GM18517 (cell line): Measurements from ENCODE around the gene TBL1X.
"Not testable (repeated sequence)": the region's sequence is repeated elsewhere in the genome, so short reads cannot be mapped to it uniquely, and the experiment has no call there.

Source experiments
- ATAC-seq: cut with Tn5 transposase; IDR thresholded peaks from one replicate; pipeline ENCODE4 v1.9.1; 2021; ENCODE audit warnings: mild to moderate bottlenecking, moderate library complexity; ENCODE audit not compliant: unreplicated experiment

Gene TBL1X

DNA sequence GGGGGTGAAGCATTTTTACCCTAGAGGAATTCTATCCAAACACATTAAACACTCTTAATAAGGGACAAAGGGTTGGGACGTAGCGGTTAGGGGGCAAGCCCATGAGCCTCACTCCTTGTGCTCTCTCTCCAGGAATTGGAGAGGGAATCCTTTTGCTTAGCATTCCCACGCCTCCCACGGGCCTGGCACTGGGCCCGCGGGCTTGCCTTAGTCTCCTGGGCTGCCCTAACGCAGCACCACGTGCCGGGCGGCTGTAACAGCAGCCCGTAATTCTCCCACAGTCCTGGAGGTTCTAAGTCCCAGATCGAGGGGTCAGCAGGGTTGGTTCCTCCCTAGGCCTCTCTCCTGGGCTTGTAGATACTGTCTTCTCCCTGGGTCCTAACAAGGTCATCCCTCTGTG, 67.5 kb downstream of the TBL1X start:
- no peak for ATAC-seq

DNA sequence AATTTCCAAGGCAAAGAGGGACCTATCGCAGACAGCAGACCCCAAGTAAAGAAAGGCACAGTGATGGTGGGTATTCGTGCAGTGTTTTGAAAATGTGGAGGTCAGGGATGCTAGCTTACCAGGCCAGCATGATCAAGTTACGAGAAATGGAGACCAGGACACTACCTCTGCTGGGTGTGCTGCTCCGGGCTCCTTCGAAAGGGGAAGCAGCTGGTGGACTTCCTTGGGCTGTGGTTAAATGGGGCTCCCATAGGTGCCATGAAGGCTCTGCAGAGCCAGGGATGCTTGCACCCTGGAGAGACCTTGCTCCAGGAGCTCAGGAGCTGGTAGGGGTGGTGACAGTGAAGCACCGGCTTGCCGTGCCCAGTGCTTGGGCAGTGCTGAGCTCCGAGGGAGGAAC, 68.8 kb downstream of the TBL1X start:
- ATAC-seq, result no peak

DNA sequence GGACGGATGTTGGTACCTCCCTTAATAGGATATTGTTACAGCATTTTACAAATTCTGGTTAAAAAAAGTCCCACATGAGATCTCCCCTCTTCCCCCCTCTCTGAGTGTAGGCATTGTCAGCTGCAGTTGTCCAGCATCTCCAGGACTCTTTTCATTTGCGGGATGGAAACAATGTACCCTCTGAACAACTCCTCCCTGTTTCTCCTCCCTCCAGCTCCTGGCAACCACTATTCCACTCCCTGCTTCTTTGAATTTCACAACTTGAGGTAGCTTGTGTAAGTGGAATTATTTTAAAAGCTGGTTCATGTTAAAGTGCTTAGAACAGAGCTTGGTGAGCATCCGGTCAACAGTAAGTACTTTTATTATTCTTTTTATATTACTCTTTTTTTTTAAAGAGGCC, 69.8 kb downstream of the TBL1X start:
- ATAC-seq, result no peak

DNA sequence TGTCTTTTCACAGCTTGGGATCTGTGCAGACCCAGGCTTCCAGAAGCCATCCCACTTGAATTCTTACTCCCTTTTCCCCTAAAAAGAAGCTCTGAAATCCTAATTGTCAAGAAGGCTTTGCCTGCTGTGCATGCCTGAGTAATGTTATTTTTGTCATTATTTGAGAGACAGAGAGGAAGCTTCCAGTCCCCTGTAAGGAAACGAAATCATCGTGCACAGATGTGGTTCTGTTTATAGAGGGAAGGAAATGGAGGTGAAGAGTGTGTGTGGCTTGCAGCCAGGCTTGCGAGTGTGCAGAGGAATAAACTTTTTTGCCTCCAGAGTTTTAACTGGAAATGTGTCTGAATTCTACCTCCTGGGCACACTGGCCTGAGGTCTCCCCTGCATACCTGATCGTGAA, 70.2 kb downstream of the TBL1X start:
- no peak for ATAC-seq

DNA sequence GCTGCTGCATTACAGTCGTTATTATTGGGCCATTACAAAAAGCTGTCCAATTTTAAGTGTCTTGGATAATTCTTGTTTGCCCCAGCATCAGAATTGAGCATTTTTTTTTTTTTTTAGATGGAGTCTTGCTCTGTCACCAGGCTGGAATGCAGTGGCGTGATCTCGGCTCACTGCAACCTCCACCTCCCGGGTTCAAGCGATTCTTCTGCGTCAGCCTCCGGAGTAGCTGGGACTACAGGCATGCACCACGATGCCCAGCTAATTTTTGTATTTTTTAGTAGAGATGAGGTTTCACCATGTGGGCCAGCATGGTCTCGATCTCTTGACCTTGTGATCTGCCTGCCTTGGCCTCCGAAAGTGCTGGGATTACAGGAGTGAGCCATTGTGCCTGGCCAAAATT, 71.3 kb downstream of the TBL1X start:
- not testable (repeated sequence) for ATAC-seq

DNA sequence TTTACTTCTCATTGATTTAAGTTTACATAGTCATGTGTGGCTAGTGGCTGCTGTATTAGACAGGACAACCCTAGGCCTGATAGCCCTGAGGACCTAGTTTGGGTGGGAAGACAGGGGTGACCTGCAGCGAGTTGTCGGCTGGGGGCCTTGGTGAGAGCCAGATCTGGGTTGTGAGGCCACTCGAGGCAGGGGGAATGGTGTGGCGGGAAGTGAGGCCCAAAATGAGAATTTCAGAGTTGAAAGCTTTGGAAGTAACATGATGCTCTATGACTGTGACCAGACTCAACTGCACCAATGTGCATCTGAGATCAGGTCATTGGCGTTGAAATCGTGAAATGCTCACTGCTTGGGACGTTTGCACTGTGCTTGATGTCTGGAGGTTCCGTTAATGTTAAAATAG, 72.9 kb downstream of the TBL1X start:
- ATAC-seq, result no peak

DNA sequence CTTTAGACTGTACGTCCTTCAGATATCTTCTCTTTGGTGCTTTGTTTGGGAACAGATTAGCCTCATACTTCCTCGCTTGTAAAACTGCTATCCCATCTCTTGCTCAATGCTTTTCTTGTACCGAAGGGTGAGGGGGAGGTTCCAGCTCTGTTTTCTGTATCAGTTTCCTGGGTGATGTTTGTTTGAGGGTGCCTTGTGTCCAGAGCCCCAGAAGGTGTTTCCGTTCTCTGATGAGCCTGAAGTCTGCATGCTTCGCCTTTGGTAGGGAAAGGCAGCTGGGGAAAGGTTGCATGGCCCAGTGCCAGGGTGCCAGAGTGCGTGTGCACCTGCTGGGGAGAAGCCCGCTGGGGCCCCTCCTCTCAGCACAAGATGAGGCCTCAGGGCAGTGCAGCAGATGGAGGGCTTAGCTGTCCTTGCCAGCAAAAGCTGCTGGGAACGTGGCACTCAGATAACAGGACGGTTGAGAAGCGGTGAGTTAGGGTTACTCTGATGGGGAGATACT, 73.7 kb downstream of the TBL1X start:
- no peak for ATAC-seq

DNA sequence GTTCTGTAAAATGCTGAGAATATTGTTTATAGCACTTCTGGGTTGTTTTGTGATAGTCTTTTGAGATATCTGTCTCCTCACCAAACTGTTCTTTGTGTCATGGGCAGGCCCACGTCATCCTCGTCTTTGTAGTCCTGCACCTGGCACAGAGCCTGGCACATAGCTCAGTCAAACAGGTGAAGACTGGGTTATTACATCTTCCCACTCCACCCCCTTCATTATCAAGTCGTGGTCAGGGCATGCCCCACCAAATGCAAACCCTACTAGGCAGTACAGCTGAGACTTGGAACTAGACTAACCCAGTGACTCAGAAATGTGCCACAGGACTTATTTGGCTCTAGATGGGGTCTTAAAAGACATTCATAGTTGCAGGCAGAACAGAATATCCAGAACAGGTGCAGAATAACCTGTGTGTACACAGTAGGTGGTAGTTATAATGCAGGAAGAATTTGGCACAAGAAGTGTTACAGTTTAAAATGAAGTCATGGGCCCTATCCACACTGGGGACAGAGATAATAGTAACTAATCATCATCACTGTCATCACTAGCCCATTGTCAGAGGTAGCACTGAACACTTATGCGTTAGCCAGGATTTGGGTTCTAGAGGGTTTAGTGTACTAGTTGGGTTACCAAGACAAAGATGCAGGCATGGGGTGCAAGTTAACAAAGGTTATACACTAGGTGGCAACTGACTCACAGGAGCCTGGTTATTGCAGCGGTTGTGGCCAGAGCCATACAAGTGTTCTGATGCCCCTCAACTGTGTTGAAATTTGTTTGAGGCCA, 74.9 kb downstream of the TBL1X start:
- no peak for ATAC-seq

DNA sequence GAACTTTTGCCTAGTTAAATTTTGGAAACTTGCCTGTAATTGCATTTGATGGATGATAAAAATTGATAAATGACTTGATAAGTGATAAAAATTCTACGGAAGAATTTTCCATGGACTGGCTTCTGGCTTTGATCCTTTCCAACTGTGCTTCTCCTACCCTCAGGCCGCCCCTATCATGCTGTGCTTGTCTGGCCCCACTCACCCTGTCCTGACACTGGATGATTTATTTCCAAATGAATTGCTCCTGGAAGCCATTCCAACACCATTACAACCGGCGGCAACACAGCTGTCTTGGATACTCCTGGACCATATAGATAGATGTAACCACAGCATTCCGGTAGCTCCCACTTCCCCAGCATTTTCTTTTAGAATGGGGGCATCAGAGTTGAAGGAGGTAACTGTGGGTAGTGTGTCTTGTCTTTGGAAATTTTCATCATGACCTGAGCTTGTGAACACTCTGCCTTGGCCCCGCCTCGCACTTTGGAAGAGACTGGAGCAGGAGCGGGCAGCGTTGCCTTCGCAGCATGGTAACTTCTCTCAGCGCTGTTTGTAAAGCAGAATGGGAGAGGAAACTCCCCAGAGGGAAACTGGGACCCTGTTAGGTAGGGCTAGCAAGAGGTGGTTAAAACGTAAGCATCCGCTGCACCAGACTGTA, 77.4 kb downstream of the TBL1X start:
- no peak for ATAC-seq

DNA sequence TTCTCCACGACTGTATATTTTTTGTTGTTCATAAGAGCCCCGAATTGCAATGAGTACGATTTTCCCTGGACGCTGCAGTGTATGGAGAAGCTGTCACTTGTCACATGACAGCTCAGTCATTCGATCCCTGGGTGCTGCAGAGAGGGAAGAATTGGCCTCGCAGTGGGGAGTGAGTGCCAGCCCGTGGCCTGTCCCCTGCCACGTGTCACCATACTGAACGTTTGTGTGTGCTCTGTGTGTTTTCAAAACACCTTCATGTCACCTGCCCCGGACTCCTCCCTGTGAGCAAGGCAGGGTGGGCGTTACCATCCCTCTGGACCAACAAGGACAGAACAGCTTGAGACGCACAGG, 77.9 kb downstream of the TBL1X start:
- no peak for ATAC-seq

DNA sequence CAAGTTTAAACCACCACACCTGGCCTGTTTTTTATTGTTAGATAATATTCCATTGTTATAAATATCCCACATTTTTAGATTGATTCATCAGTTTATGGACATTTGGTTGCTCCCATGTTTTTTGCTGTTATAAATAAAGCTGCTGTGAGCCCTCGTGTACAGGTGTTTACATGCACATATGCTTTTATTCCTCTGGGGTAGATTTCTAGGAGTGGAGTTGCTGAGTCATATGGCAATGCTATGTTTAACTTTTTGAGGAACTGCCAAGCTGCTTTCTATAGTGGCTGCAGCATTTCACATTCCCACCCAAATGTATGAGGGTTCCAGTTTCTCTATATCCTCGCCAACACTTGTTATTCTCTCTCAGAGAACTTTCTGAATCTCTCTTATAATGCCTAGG, 90.5 kb downstream of the TBL1X start:
- no peak for ATAC-seq

DNA sequence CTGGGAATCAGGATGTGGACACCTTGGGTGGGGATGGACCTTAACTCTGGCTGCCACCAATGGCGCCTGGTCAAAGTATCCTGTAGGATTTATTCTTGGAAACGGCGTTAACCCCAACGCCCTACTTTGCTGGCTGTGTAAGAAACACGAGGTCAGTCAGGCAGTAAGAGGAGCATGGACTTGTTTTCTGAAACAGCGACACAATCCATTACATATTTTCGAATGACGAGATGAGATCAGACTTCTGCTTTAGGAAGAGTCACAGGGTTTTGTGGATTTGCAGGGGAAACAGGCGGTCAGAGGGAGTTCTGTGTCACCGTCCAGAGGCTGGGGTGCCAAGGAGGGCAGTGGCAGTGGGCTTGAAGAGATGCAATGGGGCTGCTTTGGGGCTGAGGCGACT, 92.2 kb downstream of the TBL1X start:
- ATAC-seq, result no peak

DNA sequence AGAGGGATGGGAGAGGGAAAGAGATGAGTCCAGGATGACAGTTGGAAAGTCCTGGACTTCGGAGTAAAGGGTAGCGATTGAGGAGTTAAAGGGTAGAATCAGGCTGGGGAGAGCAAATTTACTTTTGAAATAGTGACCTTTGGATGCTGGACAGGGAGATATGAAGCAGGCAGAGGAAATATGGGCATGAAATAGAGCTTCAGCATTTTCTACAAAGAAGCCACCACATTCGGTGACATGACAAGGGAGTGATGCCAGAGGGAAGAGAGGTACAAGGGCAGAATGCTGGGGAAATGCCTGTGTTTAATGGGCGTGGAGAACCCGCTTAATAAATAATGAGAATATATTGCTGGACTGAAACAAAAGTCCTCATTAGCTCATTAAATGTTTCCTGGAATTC, 92.7 kb downstream of the TBL1X start:
- no peak for ATAC-seq

DNA sequence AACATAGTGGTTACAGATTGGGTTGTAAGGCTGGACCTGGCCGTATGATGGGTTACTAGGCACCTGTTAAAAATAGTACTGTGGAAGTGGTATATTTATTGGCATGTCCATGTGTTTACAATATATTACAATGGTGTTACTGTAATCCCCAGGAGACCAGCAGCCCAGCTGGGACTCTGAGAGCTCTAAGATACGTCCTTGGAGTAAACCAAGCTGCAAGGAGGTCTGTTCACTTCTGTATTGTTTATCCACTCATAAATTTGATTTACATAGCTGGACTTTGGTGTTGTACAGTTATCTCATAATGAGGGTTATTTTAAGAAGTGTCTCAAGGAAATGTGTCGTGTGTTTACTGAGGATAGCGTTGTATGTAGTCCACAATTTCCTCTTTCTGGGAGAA, 93.8 kb downstream of the TBL1X start:
- ATAC-seq, result no peak

DNA sequence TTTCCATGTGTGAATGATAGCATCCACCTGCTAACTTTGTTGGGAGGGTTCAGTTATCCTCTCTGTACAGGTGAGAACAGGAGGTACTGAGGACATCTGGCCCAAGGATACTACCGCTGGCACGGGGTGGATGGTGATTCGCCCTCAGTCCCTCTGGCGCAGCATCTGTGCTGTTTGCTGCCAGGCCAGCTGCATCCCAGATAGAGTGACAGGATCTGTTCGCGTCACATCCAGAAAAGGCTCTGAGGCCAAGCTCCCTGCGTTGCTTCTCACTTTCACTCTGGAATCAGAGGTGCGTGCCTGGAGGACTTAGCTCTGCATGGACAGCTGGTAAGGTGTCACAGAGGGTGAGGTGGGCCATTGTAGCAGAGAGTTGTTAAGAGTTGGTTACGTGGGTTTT, 95.4 kb downstream of the TBL1X start:
- no peak for ATAC-seq

DNA sequence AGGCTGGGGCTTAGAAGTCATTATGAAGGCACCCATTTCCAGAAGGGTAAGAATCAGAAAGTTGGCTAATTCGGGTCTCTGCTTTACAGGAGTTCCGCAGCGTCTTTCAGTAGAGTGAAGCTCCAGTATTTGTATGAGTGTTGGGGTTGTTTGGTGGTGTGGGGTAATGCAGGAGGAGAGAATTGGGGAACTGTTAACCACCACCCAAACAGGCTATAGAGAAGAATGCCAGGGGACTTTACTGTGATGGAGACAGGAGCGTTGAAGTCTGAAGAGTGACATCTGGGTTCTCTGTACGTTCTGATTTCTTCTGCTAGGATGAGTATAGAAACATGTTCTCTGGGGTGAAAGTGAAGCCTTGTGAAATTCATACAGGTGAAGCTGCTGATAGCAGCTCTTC, 96.3 kb downstream of the TBL1X start:
- no peak for ATAC-seq

DNA sequence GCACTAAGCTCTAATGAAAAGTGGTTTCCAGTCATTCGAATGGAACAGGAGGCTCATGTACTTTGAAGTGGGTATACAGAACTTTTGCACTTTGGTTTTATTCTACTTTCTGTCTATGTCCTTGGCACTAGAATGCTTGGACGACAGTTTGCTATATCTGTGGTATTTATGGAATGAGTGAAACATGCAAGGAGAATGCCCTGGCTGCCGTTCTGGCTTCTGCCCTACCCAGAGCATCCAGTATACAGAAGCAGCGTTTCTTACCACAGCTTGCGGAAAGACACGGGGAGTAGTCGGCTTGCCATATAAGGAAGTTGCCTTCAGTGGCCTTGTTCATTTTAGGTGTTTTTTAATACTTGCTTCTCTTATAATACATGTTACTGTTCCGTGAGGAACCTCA, 98.0 kb downstream of the TBL1X start:
- ATAC-seq, result no peak

DNA sequence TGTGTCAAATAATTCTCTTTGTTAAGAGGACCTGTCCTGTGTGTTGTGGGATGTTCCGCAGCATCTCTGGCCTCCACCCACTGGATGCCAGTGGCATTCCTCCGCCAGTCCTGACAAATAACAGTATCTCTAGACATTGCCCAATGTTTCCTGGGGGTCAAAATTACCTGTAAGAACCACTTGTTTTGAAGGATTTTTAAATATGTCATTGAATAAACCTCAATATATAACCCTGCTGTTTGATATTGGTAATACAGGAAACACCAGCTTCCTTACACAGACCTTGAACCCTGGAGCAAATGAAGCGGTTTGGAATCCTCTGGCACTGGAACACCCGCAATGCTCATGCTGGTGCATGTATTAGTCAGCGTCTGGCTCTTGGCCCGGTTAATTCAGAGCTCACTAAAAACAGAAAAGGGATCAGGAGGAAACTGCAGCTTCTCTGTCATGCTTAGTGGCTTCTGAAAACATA, 101.3 kb downstream of the TBL1X start:
- no peak for ATAC-seq

DNA sequence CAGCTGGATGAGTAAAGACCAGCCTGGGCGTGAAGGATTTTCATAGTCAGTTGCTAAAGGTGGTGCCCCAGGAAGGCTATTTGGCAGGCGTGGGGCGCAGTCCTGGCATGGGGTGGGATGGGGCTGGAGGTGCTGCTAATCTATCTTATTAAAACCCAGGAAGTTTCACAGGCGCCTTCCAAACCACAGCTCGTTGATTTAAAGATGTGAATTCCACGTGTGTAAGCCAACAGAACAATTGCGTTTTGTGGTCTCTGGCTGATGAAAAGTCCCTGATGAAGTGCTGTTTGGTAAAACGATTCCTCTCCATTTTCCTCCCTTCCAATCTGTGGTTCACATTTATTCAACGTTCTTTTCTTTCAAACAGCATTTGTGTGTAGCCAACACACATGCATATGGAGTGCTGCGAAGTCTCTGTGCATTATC, 105.0 kb downstream of the TBL1X start:
- no peak for ATAC-seq

DNA sequence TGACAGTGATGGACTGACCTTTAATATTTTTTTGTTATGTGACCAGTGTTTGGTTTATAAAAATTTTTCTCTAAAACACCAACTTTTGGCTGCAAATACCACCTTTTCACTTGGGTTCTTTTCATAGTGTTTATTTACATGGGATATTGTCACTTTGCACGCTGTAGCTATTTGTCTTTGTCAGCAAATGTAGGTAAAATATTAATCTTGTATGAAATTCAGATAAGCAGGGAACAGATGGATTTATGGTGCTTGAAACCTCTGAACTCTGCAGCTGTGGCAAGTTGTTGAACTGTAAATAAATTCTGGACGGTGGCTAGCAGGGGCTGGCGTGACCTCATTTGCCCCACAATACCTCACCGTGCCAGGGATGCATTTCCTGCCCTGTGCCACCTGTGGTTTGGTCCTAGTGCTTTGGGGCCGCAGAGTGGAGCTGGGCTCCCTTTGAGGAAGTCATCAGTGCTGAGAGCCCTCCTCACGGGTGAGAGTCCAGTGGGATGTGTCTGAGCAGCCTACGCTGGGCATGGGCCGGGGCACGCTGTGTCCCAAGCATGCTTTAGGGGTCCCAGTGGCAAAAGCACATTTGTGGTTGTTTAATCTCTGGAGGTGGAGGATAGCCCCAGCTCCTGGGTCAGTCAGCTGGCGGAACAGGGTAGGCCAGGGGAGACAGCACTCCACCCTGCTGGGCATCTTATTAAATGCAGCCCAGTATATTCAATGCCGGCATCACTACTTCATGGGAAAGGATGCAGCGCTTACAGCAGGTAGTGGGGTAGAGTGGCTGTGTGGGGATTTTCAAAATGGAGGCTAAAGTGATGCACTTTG, 108.6 kb downstream of the TBL1X start:
- ATAC-seq, result no peak

DNA sequence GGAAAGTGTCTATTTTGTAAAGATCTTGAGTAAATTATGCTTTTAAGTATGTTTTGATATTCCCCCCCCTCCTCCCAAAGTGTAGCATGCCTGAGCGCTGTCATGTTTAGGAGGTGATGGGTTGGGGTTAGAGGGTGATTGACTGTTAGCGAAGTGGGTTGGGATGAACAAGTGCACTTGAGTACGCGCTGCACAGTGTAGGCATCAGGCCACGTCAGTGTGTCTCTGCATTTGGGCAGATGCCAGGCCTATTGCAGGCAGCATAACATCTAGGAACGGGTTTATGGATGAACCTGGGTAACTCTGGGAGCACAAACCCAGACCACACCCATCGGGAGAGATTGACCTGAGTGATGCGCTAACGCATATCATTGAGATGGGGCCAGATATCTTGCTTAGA, 111.2 kb downstream of the TBL1X start:
- ATAC-seq, result no peak

DNA sequence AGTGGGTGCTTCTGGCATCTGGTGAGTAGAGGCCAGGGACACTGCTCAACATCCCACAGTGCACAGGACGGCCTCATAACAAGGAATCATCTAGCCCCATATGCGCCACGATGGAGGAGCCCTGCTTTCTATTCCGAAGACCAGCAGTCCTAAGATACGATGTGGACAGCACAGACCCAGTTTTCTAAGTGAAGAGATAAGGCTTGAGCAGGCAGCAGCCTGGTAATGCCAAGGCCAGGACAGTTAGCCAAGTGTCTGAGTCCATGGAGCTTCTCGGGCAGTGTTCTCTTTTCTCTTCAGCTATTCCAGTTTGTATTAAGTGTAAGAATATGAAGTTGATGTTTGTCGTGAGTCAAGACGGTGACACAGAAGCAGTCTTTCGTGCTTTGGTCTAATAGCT, 112.7 kb downstream of the TBL1X start:
- no peak for ATAC-seq
